HG02938 (cell line): ENCODE results near the gene AQP6.

Experiments used
- ATAC-seq: cut with Tn5 transposase; IDR thresholded peaks from one replicate; pipeline ENCODE4 v1.9.1; 2021; ENCODE audit warnings: mild to moderate bottlenecking, moderate library complexity; ENCODE audit not compliant: unreplicated experiment

Gene AQP6

GRCh38 chr12:49942921-49943624, 29.7 kb upstream of the AQP6 start:
- no peak for ATAC-seq

GRCh38 chr12:49943625-49943960, 29.2 kb upstream of the AQP6 start:
- no peak for ATAC-seq

DNA sequence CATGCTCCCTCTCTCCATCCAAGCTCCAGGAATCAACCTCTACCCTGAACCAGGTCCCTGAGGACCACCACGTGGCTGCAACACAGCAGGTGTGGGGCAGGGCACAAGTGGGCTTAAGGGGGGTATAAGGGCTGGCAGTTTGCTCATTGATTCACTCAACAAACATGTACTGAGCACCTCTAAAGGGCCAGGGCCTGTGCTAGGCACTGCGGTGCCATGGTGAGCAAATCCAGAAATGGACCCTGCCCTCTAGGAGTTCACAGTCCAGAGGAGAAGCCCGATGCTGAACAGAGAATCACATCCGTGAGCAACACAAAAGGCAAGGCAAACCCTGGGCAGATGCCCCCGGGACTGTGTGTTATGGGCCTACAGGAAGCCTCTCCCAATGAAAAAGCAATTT, 28.7 kb upstream of the AQP6 start:
- ATAC-seq, result no peak

- ATAC-seq, result no peak
Measured at GRCh38 chr12:49944718-49945117, 28.0 kb upstream of the AQP6 start.

DNA sequence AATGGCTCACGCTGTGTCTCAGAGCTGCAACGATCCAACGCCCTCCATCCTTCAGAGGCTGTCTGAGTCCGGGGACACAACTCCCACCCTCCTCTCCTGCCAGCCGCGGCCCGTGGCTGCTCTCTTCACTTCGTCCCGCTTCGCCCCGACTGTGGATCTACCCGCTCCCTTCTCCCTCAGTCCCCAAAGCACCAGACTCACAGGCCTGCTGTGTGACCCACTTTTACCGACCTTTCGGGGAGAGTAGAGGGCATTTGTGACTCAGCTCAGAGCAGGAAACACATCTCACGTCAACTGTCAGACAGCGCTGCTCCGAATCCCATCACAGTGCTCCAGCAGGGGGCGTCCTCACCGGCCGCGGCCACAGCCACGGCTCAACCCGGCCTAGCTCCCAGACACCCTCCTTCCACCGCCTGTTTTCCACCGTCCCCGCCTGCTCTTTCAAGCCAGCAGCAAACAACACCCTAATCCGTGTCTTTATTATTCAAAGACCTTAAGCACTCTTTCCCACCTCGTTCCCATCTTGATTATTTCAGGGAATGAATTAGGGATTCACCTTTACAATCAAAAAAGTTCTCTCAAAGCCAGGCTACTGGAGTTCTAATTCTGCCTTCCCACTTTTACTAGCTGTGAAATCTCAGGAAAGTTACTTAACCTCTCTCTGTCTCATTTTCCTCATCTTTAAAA, 27.2 kb upstream of the AQP6 start:
- ATAC-seq, result peak; percentile 62

GRCh38 chr12:49946086-49946485, 26.7 kb upstream of the AQP6 start:
- ATAC-seq, result no peak

DNA sequence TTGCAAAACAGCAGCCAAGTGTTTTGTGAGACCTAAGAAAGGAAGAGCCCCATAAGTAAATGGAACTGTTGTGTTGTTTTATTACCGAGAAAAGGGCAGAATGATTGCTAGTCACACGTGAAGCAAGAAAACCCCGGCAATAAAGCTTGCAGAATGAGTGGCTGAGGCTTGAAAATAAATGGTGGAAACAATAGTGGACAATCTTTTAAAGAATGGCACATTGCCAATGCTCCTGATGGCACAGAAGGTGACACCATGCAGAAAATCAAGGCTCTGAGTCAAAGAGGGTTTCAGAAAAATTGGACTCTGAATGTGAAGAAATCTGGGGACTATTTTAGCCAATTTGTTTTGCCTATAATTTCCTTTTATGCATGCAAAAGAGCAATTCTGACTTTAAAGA, 26.2 kb upstream of the AQP6 start:
- ATAC-seq, result no peak

DNA sequence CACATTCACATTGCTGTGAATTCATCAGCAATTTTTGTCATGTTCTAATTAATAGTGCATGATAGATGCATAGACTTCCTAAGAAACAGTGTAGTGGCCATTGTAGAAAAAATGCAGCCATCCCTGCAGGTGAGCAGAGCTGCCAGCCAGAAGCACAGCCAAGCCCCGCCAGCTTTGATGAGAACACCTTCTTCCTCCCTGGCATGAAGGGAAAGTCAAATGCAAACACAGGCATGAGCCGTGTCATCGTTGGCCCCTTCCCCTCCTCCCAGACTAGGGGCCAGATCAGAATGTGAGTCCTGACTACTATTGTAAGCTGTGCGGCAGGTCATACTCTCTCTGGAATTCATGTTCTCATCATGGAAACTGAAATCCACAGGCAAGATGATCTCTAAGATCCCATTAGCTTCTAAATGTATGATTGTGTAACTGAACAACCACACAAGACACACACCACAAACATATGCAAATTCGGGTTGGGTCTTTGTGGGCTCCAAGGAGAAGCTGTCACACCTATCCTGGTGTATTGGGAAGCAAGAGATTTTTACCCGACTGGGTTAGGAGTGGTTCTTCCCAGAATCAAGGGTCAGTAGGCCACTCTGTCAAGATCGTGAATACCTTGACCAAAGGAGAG, 25.0 kb upstream of the AQP6 start:
- ATAC-seq, result no peak

- ATAC-seq, result no peak
Measured at GRCh38 chr12:49948866-49949845, 23.6 kb upstream of the AQP6 start.

- no peak for ATAC-seq
Measured at GRCh38 chr12:49949866-49950265, 22.9 kb upstream of the AQP6 start.

GRCh38 chr12:49950273-49951251, 22.2 kb upstream of the AQP6 start, which contains the start of gene AQP2:
AQP2 (plus strand) TSS chr12:49950737; CDS start chr12:49950831, 94 bp downstream.
- no peak for ATAC-seq

DNA sequence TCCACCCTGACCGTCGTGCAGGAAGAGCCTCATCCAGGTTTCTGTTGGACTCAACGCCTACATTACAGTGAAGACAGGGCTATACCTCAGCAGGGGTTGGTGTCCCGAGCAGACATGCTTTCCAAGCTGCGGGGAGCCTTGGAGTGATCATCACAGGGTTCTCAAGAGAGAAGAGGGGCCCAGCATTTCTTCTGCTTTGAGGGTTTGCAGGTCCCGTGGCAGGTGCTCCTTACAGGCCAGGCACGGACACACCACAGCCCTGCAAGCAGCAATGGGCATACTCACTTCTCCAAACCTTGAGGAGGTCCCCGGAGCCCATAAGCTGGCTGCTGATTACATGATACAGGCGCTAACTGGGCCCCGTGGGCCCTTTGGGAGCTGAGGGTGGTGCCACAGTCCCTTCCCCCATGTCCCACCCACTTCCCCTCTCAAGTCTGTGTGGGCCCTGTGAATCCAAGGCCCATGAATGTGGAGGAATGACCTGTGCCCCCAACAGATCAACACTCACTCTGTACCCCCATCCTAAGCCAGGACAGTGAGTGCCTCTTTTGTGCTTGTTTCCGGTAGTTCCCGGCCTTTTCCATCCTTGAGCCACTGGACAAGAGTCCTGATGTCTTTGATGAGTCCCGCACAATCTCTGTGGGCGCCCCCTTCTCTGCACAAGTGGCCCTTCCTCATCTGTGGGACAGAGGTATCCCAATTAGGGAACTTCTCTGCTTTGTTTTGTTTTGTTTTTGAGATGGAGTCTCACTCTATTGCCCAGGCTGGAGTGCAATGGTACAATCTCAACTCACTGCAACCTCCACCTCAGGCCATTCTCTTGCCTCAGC, 21.1 kb upstream of the AQP6 start:
- ATAC-seq, result no peak

DNA sequence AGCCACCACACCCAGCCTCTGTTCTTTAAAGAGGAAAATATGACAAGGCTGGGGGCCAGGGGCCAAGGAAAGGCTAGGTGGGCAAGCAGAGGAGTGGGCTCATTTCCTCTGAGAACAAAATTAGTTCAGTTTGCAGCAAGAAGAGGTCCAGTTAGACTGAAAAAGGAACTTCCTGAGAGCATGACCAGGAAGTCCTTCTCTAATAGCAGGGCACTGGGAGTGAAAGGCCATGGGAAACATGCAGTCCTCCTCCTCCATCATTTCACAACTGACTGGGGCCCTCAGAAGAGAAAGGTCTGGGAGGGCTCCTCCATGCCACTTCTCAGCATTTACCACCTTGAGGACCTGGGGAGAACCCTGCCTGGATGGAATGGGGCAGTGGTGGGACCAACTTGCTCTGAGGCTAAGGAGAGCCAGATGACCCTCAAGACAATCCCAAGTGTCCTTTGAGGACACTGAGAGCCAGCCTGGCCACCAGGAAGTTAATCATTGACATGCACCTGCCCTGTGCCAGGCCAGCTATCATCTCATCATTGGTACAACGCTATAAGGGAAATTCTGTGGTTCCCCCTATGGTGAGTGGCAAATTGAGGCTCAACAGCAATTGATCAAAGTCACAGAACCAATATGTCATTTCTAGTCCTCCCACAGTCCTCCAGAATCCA, 20.2 kb upstream of the AQP6 start:
- no peak for ATAC-seq

- no peak for ATAC-seq
Measured at GRCh38 chr12:49953151-49953550, 19.6 kb upstream of the AQP6 start.

DNA sequence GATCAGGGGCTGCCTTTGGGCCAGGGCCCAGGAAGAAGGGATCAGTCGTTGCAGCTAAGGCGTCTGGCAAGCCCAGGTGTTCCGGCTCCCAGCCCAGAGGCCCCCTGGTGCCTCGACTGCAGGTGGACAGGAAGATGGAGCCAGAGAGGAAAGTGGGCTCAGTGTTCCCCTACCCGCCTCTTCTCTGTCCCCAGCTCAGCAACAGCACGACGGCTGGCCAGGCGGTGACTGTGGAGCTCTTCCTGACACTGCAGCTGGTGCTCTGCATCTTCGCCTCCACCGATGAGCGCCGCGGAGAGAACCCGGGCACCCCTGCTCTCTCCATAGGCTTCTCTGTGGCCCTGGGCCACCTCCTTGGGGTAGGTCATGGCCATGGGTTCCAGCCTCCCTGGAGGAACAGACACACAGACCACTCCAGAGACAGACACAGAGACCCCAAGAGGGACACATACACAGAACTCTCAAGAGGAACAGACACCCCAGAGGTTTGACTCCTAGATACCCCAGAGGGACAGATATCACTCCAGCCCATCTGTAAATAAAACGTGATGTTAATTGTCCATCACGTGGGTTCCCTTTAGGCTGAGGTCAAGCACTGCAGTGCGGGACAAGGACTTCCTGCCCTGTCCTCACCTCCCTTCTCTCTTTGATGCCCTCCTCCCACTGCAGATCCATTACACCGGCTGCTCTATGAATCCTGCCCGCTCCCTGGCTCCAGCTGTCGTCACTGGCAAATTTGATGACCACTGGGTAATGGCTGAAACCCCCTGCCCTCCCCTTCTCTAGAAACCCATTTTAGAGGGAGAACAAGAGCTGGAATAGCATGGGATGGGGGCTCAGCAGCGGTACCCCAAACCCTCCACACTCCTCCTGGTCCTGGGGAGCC, 18.5 kb upstream of the AQP6 start:
- no peak for ATAC-seq

GRCh38 chr12:49954863-49955830, 17.6 kb upstream of the AQP6 start:
- no peak for ATAC-seq
